Brain pericyte (primary cell): ENCODE results near the gene NHERF1.

Experiments used
- DNase-seq: peaks from one replicate; pipeline ENCODE4 v3.0.0-alpha.2; 2012; ENCODE audit warnings: low read depth, low spot score

NHERF1 gene

GRCh38 chr17:74732042-74732867, 16.2 kb upstream of the NHERF1 start:
- DNase-seq = no peak

DNA sequence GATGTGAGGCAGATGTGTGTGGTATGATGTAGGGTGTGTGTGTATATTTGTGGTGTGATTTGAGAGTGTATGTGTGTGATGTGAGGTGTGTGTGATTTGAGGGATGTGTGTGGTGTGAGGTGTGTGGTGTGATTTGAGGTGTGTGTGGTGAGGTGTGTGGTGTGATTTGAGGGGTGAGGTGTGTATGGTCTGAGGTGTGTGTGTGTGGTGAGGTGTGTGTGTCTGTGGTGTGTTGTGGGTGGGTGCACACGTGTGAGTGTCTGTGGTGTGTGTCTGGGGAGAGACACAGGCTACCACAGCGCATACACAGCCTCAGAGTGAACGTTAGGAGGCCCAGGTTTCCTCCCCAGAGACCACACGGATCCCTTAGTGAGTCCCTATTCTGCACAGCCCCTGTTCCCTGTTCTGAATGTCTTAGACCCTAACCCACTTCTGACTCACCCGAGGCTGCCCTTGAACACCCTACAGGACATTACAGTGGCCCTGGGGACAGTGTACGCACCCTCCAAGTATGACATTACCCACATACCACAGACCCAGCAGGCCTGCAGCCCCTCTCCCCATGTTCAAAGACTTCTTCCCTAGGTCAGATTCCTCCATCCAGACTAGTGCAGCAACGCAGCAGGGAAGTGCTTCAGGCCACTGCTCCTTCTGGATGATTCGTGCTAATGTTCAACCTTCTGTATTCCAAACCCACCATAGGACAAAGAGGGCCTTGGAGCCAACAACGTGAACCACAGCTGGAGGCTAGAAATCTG, 14.9 kb upstream of the NHERF1 start:
- DNase-seq = no peak

GRCh38 chr17:74734256-74734655, 14.2 kb upstream of the NHERF1 start:
- DNase-seq = no peak

DNA sequence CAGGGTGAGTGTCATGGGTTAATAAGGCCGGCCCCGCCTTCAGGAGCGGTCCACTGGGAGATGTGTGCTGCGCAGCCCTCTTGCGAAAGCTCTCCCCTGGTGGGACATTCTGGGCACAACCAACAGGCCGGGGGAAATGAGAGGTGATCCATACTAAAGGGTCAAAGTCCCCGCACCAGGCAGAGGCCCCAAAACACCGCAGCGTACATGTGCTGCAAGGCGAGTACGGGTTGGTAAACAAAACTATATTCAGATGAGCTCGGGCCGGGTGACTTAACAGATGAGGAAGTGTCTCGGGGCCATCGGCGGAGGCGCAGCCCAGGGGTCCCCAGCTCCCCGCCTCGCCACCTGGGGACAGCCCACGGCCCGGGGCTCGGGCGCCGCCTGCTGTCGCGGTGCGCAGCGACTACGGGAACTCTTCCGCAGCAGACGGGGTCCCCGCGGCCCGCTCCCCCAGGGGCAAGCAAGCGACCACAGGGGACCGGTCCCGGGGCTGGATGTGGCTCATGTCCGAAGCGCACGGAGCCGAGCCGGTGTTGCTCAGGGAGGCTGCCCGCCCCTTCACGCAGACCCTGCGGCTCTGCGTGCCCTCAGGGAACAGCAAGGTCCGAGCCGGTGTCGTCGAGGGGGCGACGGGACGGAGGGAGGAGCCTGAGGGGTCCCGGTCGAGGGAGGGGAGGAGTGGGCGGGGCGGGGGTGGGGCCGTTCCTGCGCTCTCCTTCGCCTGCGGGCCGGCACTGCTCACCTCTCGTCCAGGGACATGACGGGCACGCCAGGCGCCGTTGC, 11.7 kb upstream of the NHERF1 start, which contains the start of gene RAB37:
TSS of gene RAB37 (plus strand) at position 744 of the 786 bp plus-strand sequence. CDS start at position 761, 17 bp downstream.
- no peak for DNase-seq

DNA sequence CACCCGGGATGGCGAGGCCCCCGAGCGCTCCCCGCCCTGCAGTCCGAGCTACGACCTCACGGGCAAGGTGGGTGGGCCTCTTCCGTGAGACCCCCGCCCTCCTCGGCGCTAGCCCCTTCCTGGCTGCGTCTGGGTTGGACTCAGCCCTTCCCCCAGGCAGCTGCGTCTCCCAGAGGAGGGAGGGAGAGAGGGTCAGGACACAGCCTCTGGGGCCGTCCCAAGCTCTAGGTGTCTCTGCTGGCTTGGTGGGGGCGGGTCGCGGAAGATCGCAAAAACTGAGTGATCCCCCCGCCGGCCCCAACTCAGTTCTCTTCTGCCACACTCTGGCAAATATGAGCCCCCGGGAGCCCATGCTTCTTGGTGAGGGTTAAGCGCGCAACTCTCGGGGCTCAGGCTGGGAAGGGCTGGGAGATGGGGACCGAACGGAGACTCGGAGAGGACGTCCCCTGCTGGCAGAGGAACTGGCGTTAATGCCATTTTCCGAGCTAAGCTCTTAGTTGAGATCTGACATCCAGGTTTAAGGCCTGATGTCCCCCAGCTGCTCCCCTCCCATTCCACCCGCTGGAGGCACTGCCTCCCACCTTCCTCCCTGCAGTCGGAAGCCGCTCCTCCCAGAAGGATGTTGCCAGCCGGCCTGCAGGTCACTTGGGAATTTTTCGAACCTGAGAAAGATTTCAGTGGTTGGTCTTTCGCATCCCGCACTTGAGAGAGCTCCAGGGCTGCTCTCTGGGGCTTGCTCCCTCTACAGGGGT, 11.0 kb upstream of the NHERF1 start:
- no peak for DNase-seq

GRCh38 chr17:74738051-74738996, 10.1 kb upstream of the NHERF1 start:
- no peak for DNase-seq

- no peak for DNase-seq
Observed at GRCh38 chr17:74739227-74739831, 9.1 kb upstream of the NHERF1 start.

- DNase-seq = no peak
Observed at GRCh38 chr17:74740173-74740572, 8.3 kb upstream of the NHERF1 start.

DNA sequence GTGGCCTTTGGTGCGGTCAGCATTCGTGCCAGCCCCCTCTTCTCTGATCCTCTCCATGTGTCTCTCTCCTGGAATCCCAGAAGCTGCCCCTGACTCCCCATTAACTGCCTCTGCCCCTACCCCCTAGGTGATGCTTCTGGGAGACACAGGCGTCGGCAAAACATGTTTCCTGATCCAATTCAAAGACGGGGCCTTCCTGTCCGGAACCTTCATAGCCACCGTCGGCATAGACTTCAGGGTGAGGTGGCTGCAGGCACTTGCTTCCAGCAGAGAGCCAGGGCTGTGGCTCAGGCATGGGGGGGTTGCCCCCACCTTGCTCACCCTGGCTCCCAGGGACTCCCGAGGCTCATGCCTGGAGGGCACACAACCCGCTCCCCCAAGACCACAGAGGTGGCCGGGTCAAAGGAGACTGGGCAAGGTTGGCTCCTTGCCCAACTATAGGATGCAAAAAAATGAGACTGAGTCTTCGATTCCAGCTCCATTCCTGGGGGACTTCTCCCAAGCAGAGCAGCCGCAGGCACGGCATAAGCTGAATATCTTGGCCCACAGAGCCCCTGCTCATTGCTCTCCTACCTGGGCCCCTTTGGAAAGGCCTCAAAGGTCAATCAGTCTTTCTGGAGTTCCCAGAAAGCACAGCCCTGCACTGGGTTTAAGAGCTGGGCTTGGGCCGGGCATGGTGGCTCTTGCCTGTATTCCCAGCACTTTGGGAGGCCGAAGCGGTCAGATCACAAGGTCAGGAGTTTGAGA, 7.6 kb upstream of the NHERF1 start:
- no peak for DNase-seq

- DNase-seq = no peak
Observed at GRCh38 chr17:74742153-74742515, 6.3 kb upstream of the NHERF1 start.

DNA sequence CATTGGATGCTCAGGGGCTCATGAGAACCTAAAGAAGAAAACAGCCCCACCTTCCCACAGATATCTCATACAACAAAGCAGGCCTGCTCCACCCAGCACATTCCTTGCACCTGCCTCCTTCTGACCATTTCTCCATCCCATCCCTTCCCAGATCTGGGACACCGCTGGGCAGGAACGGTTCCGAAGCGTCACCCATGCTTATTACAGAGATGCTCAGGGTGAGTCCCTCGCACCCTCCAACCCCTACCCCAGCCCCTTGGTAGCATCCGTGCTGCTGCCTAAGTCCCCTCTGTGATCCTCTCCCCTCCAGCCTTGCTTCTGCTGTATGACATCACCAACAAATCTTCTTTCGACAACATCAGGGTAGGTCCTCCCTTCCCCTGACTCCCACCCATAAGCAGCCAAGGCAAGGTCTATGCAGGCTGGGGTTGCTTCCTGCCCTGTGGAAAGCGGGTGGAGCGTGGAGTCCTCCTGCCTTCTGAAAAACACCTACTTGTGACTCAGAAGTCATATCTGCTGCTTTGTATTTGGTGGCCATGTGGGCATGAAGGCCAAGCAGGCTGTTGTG, 5.4 kb upstream of the NHERF1 start:
- DNase-seq = no peak

DNA sequence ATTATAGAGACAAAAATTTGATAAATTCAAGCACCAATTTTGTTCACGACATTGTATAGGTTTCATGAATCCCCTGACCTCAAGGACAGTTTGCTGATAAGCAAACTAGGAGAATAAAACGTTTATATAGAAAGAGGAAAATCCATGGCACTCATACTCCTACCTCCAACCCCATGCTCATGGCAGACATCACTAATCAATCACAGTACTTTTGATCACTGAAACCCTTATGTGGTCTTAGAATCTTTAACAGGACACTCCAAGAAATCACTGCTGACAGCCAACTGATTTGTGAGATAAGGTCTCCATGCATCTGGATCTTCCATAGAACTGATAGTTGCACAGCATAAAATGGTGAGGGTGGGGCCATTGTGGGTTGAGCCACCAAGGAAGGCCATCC, 4.7 kb upstream of the NHERF1 start:
- no peak for DNase-seq

GRCh38 chr17:74744349-74744713, 4.1 kb upstream of the NHERF1 start:
- no peak for DNase-seq

GRCh38 chr17:74744714-74745547, 3.5 kb upstream of the NHERF1 start:
- no peak for DNase-seq

DNA sequence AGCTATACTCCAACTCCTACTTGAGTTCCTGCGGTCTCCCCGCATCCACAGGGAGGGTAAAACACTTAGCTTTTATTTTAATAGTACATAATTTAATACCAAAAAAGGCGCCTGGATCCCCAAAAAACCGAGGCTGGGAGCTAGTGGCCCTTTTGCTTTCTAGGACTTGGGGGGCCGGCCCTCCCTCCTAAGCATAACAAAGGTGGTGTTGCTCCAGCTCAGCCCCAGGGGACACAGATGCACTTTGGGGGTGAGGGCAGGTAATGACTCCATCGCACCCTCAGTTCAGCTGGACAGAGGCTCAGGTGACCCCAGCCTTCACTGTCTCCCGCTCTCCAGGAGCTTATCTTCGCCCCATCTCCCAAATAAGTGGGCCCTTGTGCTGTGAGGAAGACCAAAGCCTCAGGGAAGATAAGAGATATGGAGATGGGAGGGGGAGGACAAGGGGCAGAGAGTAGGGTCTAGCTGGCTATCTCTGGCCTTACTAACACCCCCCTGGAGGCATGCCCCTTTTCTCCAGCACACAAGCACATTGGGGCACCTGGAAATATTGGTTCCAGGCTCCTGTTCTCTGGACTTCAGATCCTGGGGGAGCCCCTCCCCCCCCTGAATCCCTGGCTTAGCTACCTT, 2.8 kb upstream of the NHERF1 start:
- DNase-seq = no peak

DNA sequence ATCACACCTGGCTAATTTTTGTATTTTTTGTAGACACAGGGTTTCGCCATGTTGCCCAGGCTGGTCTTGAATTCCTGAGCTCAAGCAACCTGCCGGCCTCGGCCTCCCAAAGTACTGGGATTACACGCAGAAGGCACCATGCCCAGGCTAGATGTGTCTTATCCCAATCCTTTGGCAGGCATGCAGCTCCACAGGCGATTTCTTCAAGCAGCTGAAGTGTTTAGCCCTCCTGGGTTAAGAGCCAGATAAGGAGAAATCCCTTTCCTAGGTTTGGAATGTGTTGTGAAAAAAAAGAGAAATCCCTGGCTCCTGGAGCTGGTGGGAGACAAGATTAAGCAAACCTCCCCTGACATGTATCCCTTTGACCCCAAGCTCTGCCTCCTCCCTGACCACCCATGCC, 2.1 kb upstream of the NHERF1 start:
- no peak for DNase-seq

DNA sequence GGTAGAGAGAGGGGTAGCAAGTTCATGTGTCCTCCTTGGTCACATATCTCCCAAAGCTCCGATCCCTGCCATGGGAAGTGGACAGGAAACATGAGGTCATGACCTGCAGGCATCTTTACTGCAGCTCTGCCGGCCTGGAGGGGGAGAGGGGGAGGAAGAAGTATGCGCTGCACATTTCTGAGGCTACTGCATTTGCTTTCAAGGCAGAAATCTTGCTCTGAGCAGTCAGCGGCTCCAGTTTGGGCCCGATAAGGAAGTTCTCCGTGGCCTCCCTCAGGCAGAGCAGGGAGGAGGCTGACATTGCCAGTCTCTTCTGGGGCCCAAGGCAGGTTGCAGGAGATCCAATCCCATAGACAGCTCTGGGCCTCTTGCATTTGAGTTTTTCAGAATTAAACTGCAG, 1.5 kb upstream of the NHERF1 start:
- DNase-seq = no peak

DNA sequence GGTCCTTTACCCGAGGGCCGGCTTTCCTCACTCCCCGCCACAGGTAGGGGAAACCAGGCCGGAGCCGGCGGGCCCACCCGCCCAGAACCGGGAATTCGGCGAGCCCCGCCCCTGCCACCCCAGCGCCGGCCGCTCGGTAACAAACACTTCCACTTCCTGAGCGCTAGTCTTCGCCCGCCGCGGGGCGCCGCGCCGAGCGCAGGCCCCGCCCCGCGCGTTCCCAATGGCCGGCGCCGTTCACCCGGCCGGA, 224 bp upstream of the NHERF1 start:
- DNase-seq = no peak
